HG03095 (cell line): Measurements from ENCODE around the gene ZNF677.
"Not testable (repeated sequence)": the region's sequence is repeated elsewhere in the genome, so short reads cannot be mapped to it uniquely, and the experiment has no call there.

Source experiments
- ATAC-seq: cut with Tn5 transposase; IDR thresholded peaks from one replicate; pipeline ENCODE4 v1.9.1; 2021; ENCODE audit warnings: moderate library complexity; ENCODE audit not compliant: unreplicated experiment

ZNF677 gene

DNA sequence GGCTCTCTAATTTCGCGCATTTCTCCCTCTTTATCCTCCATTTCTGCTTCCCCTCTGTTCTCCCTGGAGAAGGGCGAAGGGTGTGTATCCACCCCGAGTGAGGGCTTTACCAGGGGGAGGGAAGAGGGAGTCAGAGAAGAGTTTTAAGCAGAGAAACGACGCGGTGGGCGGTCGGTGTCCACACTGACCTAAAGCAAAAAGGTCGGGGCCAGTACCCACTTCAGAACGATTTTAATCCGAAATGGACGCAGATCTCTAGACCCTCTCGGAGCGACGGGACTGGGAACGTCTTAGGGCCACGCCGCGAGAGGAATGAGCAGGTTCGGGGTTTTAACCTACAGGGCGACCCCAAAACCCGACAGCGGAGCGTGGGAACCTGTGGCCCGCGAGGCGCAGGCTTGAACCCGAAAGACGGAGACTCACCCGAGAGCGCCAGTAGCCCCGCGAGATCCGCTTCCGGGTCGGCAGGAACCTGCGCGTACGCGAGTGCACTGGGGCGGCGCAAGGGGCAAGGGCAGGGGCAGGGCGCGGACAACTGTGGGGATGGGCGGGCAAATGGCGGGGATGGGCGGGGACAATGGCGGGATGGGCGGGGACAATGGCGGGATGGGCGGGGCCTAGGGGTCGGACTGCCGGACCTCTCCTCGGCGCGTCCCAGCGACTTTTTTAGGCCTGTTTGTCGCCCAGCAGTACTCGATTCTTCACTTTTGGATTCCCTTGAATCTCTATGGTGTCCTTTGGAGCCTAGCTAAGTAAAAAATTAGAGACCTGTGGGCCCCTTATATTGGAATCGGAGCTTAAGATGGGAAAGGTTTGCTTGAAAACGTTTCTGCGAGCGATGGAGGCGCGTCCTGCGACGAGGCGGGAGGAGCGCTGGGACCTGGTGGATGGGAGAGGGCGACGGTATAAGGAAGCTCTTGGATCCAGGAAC is at the start of gene ZNF677:
TSS of gene ZNF677 (minus strand) at position 463 of the 931 bp plus-strand sequence. CDS start 3,323 bp downstream, outside the sequence.
- ATAC-seq: no peak

- ATAC-seq: not testable (repeated sequence)
These were observed 46.7 kb upstream of the ZNF677 start for GRCh38 chr19:53301341-53301740.

GRCh38 chr19:53294786-53295441 is 40.2 kb upstream of the ZNF677 start:
- ATAC-seq: no peak

DNA sequence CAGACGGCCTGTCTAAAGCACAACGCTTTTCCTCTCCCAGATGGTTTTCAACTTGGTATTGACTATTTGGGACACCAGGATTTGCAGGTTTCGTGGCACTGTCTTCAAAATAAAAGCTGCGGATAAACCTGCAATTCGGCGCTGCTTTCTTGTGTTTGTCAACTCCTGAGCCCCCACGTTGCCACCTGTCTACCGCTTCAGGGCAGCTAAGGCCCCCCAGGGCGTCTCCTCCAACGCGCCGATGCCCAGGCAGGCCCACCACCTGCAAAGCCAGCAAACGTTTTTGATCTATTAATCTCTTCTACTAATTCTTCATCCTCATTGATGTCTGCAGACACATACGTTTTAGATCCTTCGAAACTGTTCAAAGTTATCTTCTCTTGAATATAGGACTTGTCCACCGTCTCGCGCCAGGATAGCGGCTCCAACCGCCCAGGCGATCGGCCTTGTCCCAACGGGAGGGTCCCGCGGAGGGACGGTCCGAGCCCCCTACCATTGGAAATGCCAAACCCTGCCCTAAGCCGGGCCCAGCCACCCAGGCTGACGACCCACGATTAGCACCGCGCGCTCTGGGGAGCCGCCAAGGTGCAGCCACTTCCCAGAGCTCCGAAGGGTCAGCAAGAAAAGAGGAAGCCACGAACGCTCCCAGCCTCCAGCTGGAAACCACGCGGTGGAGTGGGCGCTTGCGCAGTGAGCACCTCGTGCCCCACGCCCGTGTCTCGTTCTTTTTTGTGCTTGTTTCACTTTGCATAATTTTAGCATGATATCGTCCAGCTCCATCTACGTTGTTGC is 36.3 kb upstream of the ZNF677 start:
- no peak for ATAC-seq

DNA sequence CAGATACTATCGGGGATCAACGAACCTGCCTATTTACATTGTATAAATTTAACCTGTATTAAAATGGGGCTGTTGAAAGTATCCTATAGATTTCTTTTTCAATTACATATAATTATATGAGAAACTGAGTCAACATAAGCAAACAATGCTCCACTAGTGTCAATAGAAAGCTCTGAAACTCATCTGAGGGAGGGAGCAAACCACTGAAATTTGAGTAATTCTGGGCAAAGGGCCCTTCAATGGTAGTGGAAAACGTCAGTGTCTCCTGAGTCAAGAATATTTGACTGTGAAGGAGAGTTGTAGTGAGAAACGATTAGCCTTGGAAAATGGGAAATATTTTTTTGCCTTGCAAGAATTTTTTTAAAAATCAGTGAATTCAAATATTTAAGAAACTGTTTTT is 30.4 kb upstream of the ZNF677 start:
- no peak for ATAC-seq

DNA sequence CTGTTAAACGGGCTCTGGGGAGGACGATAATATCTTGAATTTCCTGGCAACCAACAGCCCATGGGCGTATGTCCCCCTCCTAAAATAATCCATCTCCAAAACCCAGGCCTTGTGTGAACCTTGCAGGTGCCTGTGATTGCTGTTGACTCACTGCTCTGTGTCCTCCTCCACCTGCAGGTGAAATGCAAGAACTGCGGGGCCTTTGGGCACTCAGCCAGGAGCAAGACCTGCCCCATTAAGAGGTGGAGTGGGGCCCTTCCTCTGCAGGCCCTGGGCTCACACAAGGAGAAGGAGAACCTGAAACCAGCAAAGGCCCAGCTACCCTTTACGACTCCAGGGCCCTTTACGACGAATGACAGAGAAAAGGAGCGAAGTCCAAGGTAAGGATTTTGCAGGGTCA is 27.3 kb upstream of the ZNF677 start:
- ATAC-seq: not testable (repeated sequence)

- ATAC-seq: no peak
These were observed 20.8 kb upstream of the ZNF677 start for GRCh38 chr19:53275480-53275879.

GRCh38 chr19:53272044-53272443 is 17.4 kb upstream of the ZNF677 start:
- ATAC-seq: no peak

- ATAC-seq: not testable (repeated sequence)
These were observed 15.2 kb upstream of the ZNF677 start for GRCh38 chr19:53269861-53270260.

GRCh38 chr19:53267623-53268022 is 12.9 kb upstream of the ZNF677 start, which contains the start of gene VN1R4:
Gene VN1R4, minus strand, starts transcription at chr19:53267723. Its CDS starts 58 bp downstream, at chr19:53267665.
- ATAC-seq: not testable (repeated sequence)

DNA sequence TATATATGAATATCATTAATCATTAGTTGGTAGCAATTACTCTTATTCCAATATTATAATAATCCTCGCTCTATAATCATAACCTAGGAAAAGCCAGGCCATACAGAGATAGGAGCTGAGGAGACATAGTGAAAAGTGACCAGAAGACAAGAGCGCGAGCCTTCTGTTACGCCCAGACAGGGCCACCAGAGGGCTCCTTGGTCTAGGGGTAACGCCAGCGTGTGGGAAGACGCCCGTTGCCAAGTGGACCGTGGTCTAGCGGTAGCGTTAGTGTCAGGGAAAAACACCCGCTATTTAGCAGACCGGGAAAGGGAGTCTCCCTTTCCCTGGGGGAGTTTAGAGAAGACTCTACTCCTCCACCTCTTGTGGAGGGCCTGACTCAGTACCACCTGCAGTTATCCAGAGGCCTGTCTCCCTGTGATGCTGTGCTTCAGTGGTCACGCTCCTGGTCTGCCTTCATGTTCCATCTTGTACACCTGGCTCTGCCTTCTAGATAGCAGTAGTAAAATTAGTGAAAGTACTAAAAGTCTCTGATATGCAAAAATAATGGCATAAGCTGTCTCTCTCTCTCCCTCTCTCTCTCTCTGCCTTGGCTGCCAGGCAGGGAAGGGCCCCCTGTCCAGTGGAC is 3.2 kb upstream of the ZNF677 start, which contains the start of gene VN1R2:
TSS of gene VN1R2 (plus strand) at position 578 of the 628 bp plus-strand sequence. CDS start 84 bp downstream, outside the sequence.
- ATAC-seq: not testable (repeated sequence)

DNA sequence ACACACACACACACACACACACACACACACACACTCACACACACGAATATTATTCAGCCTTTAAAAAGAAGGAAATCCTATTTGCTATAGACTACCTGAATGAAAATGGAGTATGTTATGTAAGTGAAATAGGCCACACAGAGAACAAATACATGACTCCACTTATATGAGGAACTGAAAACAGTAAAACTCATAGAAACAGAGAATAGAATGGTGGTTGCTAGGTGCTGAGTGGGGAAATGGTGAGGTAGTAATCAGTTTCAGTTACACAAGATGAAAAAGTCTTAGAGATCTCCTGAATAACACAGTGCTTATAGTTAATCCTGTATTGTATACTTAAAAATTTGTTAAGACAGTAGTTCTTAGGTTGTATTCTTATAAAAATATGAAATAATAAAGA is 8.2 kb downstream of the ZNF677 start:
- no peak for ATAC-seq

DNA sequence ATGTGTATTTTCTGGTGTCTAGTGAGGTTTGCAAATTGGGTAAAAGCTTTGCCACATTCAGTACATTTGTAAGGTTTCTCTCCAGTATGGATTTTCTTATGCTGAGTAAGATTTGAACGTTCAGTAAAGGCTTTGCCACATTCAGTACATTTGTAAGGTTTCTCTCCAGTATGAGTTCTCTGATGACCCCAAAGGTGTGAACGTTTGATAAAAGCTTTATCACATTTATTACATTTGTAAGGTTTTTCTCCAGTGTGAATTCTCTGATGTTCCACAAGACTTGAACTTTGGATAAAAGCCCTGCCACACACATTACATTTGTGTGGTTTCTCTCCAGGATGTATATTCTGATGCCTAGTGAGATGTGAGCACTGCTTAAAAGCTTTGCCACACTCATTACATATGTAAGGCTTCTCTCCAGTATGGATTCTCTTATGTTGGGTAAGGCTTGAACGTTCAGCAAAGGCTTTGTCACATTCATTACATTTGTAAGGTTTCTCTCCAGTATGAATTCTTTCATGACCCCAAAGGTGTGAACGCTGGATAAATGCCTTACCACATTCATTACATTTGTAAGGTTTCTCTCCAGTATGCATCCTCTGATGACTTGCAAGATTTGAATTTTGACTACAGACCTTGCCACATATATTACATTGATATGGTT is 17.4 kb downstream of the ZNF677 start:
- ATAC-seq: no peak

DNA sequence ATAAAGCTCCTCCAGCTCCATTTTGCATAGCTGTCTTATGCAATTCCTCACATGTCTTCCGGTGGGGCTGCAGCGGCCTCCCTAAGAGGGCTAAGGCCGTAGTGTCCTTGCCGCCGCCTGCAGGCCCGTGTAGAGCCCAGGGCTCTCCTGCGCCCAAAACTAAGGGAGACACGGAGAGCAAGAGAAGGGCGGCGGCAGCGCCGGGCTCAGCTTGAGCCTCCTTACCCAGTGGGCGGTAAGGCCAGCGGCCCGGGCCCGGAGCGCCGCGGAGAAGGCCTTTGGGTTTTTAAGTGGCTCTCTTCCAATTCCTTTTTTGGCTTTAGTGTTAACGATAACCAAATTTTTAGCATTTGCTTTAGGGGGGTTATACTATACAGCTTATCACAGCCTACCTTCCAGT is 30.1 kb downstream of the ZNF677 start:
- no peak for ATAC-seq

DNA sequence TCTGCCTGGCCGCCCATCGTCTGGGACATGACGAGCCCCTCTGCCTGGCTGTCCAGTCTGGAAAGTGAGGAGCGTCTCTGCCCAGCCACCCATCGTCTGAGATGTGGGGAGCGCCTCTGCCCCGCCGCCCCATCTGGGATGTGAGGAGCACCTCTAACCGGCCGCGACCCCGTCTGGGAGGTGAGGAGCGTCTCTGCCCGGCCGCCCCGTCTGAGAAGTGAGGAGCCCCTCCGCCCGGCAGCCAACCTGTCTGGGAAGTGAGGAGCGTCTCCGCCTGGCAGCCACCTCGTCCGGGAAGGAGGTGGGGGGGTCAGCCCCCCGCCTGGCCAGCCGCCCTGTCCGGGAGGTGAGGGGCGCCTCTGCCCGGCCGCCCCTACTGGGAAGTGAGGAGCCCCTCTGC is 32.0 kb downstream of the ZNF677 start:
- not testable (repeated sequence) for ATAC-seq

DNA sequence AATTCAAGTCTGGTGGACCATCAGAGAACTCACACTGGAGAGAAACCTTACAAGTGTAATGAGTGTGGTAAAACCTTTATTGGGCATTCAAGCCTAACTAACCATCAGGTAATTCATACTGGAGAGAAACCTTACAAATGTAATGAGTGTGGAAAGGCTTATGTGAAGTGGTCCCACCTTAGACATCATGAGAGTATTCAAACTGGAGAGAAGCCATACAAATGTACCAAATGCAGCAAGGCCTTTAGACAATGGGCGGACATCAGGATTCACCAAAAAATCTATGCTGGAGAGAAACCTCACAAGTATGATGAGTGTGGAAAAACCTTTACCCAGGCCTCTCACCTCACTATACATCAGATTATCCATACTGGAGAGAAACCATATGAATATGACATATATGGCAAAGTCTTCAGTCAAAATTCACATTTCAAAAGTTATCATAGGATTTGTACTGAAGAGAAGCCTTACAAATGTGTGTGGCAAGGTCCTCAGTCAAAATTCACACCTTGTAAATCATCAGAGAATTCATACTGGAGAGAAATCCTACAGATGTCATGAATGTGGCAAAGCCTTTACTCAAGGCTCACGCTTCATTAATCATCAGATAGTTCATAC is 41.9 kb downstream of the ZNF677 start:
- no peak for ATAC-seq

DNA sequence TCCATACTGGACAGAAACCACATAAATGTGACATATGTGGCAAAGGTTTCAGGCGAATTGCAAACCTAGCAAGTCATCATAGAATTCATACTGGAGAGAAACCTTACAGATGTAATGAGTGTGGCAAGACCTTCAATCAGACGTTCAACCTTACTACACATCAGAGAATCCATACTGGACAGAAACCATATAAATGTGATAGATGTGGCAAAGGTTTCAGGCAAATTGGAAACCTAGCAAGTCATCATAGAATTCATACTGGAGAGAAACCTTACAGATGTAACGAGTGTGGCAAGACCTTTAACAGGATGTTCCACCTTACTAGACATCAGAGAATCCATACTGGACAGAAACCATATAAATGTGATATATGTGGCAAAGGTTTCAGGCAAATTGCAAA is 43.1 kb downstream of the ZNF677 start:
- ATAC-seq: not testable (repeated sequence)

- ATAC-seq: no peak
These were observed 57.8 kb downstream of the ZNF677 start for GRCh38 chr19:53196777-53197396.

DNA sequence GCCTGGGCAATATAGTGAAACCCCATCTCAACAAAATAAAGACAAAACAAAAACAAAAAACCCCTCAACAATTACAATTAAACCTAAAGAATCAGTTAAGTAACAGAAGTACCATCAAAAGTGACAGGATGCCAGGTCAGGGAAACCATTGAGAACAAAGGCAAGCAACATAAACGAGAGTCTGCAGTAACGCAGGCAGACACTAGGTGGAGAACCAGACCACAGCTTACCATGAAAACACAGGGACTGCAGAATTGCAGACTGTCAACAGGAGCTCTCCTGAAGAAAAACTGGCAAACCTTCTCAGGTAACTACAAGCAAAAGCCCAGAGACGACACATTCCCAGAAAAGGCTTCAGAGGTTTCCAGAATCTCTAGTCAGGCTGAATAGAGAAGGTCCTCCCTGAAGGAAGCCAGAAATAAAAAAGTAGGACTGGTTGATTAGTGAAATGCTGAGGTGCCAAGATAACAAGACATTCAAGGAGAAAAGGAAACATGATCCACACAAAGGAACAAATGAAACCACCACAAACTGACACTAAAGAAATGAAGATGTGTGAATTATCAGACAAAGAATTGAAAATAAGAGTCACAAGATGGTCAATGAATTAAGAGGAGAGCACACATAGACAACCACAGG is 59.3 kb downstream of the ZNF677 start:
- no peak for ATAC-seq
